ENCODE data around the gene ROR1. TPM values are rescaled to one million over a fixed set of nuclear protein-coding genes. Genes with fewer than 3 reads are reported as not detected.
A peak's percentile ranks its signal among the peaks of the same experiment; 100 is the strongest.

Gene ROR1
- total RNA-seq, 6 donors from 2014 or later: 19.7 to 39.8 (median 28.5) TPM

DNA sequence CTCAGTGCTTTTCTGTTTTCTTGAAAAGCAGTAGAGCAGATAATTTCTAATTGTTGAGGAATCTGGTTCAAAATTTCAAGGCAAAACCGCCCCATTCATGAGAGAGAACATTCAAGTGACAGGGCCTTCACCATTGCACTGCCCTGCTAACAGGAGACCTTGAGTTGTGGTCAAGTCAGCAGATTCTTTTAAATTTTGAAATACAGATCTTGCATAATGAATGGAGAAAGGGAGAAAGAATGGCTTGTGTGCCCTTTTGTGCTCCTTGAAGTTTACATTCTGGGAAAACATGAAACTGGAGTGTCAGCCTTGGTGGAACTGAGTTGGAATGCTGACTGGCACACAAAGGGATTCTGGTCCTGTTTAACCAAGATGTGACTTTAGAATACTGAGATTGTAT is 265.1 kb downstream of the ROR1 start:
- Histone ChIP-seq H3K36me3 (no peaks in the 10 kb centered on the region), H3K27me3 (no peaks in the 10 kb centered on the region), H3K9me3 (no peaks in the 10 kb centered on the region), H3K27ac (peak overlapping the region in 3 of 4 donors; percentile 16 to 38 (median 19)), H3K4me3 (no peak overlapping the region), H3K4me1 (peaks cover 9 to 35% (median 19%) of the 10 kb centered on the region in 4 donors)
- no peak for ATAC-seq (ENCODE audit: low FRiP score in 2 of 2)
- DNase-seq: no peak
- 75 to 85% methylated on average over 1 of the region's 1 CpG for WGBS, 2 donors
- TF ChIP-seq POLR2AphosphoS5 (IDR thresholded peaks at IDR 0.05) (peak in 1 of 2 donors; percentile 63), POLR2A (IDR thresholded peaks at IDR 0.05) (no peak)

DNA sequence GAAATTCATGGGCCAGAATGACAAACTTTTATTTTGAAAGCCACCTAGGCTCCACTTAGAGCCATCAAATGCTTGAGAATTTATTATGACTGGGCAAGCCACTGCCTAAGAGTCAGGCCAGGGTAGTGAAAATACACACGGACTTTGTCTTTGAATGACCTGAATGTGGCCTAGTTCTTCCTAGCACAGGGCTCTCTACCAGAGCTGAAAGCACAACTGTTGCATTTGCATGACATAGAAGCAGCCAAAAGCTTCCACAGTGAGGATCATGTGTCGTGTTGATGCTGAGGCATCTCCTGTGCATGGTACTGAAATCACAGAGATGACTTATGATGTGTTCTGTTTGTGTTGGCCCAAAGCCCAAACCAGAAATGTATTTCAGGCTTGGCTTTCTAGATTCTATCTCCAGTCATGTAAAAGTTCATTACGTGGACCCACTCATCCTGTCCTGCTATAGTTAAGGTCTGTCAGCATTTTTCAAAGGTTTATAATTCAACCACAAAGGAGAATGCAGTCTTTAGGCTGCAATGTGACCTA is 265.6 kb downstream of the ROR1 start:
- no peaks in the 10 kb centered on the region for H3K27me3 ChIP-seq
- ATAC-seq (ENCODE audit: low FRiP score in 2 of 2) (peak; percentile 49 to 57), DNase-seq (no peak)
- peak overlapping the region; percentile 15 to 38 (median 18) for H3K27ac ChIP-seq
- H3K4me3 ChIP-seq: no peak overlapping the region
- H3K36me3 ChIP-seq: no peaks in the 10 kb centered on the region
- H3K9me3 ChIP-seq: no peaks in the 10 kb centered on the region
- 37 to 48% methylated on average over 3 of the region's 3 CpGs for WGBS, 2 donors
- TF ChIP-seq POLR2AphosphoS5 (IDR thresholded peaks at IDR 0.05) (peak; percentile 11 to 62), EP300 (IDR thresholded peaks at IDR 0.05) (peak in 1 of 4 donors; percentile 60), POLR2A (IDR thresholded peaks at IDR 0.05) (no peak)
- peaks cover 9 to 35% (median 19%) of the 10 kb centered on the region in 4 donors for H3K4me1 ChIP-seq

DNA sequence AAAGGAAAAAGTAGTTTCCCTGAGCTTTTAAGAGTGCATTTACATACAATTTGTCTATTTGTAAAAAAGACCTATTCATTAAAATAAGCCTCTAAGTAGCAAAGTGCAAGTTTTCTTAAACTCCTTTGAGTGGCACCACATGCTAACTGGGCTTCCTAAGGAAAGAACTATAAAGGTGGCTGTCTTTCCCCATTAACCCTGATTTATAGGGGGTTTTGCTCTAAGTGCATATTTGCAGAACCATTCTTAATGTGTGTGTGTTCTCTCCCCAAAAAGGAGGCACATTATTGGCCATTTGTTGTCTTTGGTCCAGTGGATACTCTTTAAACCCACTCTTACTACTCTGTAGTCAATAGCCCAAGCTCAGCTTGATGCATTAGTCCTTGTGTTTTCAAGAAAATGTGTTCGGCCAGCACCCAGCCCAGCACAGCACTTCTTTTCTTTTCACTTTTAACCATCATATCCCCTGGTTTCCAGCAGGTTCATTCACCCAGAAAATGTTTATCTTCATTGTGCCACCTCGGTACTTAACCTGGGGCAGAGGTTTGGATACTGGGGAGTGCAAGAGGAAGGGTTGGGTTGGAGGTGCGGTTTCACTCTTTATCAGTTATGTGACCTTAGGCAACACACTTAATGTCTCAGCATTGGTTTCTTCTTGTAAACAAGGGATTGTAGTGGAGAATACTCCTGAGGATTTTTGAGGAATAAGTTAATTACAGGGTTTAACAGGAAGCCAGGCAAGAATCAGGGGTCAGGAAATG is 267.7 kb downstream of the ROR1 start:
- Histone ChIP-seq H3K9me3 (no peaks in the 10 kb centered on the region), H3K27ac (peak overlapping the region in 3 of 4 donors; percentile 65 to 83 (median 76)), H3K36me3 (no peaks in the 10 kb centered on the region), H3K4me1 (peaks cover 9 to 35% (median 19%) of the 10 kb centered on the region in 4 donors), H3K27me3 (no peaks in the 10 kb centered on the region), H3K4me3 (no peak overlapping the region)
- no peak for DNase-seq
- no peak for ATAC-seq (ENCODE audit: low FRiP score in 2 of 2)
- WGBS, 2 donors: 65 to 75% methylated on average over 3 of the region's 3 CpGs
- TF ChIP-seq POLR2A (IDR thresholded peaks at IDR 0.05): no peak
- no peak for TF ChIP-seq POLR2AphosphoS5 (IDR thresholded peaks at IDR 0.05)
- no peak for TF ChIP-seq EP300 (IDR thresholded peaks at IDR 0.05)
- TF ChIP-seq, protein P1, sequence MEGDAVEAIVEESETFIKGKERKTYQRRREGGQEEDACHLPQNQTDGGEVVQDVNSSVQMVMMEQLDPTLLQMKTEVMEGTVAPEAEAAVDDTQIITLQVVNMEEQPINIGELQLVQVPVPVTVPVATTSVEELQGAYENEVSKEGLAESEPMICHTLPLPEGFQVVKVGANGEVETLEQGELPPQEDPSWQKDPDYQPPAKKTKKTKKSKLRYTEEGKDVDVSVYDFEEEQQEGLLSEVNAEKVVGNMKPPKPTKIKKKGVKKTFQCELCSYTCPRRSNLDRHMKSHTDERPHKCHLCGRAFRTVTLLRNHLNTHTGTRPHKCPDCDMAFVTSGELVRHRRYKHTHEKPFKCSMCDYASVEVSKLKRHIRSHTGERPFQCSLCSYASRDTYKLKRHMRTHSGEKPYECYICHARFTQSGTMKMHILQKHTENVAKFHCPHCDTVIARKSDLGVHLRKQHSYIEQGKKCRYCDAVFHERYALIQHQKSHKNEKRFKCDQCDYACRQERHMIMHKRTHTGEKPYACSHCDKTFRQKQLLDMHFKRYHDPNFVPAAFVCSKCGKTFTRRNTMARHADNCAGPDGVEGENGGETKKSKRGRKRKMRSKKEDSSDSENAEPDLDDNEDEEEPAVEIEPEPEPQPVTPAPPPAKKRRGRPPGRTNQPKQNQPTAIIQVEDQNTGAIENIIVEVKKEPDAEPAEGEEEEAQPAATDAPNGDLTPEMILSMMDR (IDR thresholded peaks at IDR 0.05): no peak

DNA sequence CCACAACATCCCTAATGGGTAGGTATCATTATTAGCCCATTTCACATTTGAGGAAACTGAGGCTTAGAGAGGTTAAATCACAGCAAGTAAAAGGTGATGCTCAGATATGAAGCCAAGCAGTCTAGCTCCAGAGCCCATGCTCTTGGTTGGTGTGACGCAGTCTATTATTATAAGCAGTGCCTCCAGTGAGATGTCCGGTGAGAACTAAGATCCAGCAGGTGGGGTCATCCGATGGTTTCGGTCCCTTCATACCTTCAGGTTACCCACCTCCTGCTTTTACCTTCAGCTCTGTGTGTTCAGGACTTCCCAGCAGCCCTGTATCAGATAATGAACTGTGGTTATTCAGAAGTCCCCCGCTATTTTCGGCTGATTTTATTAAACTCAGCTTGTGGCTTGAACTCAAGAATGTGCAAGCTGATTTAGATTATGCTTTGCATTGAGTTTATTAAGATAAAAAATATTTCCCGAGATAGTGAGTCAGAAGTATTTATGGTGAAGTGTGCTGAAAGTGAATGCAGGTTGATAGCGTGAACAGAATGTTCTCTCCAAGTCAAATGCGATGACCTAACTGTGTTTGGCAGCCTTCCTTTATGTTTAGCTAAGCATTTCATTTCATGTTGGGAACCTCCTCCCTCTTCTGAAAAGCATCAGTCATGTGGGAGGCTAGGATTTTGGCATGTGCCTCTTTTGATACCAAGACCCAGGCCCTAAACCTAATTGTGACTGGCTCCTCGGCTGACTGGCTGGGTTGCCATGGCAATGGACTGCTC is 268.7 kb downstream of the ROR1 start:
- TF ChIP-seq POLR2AphosphoS5 (IDR thresholded peaks at IDR 0.05) (peak; percentile 54 to 81), EP300 (IDR thresholded peaks at IDR 0.05) (peak in 3 of 4 donors; percentile 23 to 95 (median 89))
- TF ChIP-seq, protein P1 (IDR thresholded peaks at IDR 0.05): no peak
- H3K27ac ChIP-seq: peak overlapping the region; percentile 65 to 83 (median 72)
- H3K9me3 ChIP-seq: no peaks in the 10 kb centered on the region
- H3K4me3 ChIP-seq: no peak overlapping the region
- DNase-seq (peak in 1 of 2 donors; percentile 57), ATAC-seq (ENCODE audit: low FRiP score in 2 of 2) (peak; percentile 76 to 89)
- H3K4me1 ChIP-seq: peaks cover 9 to 32% (median 19%) of the 10 kb centered on the region in 4 donors
- H3K27me3 ChIP-seq: no peaks in the 10 kb centered on the region
- WGBS, 2 donors: 56 to 70% methylated on average over 10 of the region's 10 CpGs
- H3K36me3 ChIP-seq: no peaks in the 10 kb centered on the region

DNA sequence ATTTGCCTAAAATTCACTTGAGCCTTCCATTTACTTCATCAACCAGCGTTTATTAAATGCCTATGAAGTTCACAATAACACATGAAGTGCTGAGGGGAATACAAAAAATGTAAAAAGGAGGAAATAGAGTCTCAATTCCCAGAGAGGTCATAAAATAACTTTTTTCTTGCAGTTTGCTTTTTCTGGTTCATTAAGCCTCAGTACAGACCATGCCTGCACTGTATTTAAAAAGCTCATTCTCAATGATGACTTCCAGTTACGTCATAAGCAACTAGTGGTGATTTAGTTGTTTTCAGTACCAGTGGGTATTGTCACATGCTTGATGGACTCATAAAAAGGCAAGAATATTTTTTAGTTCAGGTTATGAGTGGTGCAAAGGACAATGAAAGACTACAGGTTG is 269.5 kb downstream of the ROR1 start:
- WGBS, 2 donors: 69 to 88% methylated on average over 2 of the region's 2 CpGs
- Histone ChIP-seq H3K9me3 (no peaks in the 10 kb centered on the region), H3K27me3 (no peaks in the 10 kb centered on the region), H3K27ac (peak overlapping the region; percentile 13 to 83 (median 36)), H3K4me3 (no peak overlapping the region), H3K4me1 (peaks cover 2 to 25% (median 14%) of the 10 kb centered on the region in 4 donors), H3K36me3 (no peaks in the 10 kb centered on the region)
- TF ChIP-seq POLR2A (IDR thresholded peaks at IDR 0.05): no peak
- TF ChIP-seq, protein P1 (IDR thresholded peaks at IDR 0.05): no peak
- TF ChIP-seq POLR2AphosphoS5 (IDR thresholded peaks at IDR 0.05): no peak
- TF ChIP-seq EP300 (IDR thresholded peaks at IDR 0.05): no peak
- ATAC-seq (ENCODE audit: low FRiP score in 2 of 2) (peak in 1 of 2 donors; percentile 60), DNase-seq (no peak)
